Esophagus squamous epithelium (tissue), 4 donors: ENCODE data around the gene RAPH1.

ENCODE experiments used
- POLR2A ChIP-seq, 4 donors: fragments of 450-650 bp; IDR thresholded peaks; one replicate each; pipeline ENCODE4 v1.6.1; 2017; ENCODE audit warnings: antibody characterized with exemption in 4 of 4, mild to moderate bottlenecking in 4 of 4, moderate library complexity in 3 of 4
- TF ChIP-seq, protein P1 (sequence below), 6 experiments: fragments of 450-650 bp in 4 of 6; fragments of 200-600 bp in 2 of 6; sonication (generic) in 2 of 6; IDR thresholded peaks; one replicate each; pipeline ENCODE4 v1.5.1; 2016 to 2019; ENCODE audit warnings: antibody characterized with exemption in 6 of 6, mild to moderate bottlenecking in 4 of 6, moderate library complexity in 4 of 6

GRCh38 chr2:203437511-203437910, 97.6 kb downstream of the RAPH1 start:
- no peak for TF ChIP-seq POLR2A (IDR thresholded peaks at IDR 0.05)
- TF ChIP-seq, protein P1, sequence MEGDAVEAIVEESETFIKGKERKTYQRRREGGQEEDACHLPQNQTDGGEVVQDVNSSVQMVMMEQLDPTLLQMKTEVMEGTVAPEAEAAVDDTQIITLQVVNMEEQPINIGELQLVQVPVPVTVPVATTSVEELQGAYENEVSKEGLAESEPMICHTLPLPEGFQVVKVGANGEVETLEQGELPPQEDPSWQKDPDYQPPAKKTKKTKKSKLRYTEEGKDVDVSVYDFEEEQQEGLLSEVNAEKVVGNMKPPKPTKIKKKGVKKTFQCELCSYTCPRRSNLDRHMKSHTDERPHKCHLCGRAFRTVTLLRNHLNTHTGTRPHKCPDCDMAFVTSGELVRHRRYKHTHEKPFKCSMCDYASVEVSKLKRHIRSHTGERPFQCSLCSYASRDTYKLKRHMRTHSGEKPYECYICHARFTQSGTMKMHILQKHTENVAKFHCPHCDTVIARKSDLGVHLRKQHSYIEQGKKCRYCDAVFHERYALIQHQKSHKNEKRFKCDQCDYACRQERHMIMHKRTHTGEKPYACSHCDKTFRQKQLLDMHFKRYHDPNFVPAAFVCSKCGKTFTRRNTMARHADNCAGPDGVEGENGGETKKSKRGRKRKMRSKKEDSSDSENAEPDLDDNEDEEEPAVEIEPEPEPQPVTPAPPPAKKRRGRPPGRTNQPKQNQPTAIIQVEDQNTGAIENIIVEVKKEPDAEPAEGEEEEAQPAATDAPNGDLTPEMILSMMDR (IDR thresholded peaks at IDR 0.05), result no peak
